Heart left ventricle (tissue), 16 donors: ENCODE data around the gene SPSB3. TPM values are rescaled to one million over a fixed set of nuclear protein-coding genes. Genes with fewer than 3 reads are reported as not detected.
A peak's percentile ranks its signal among the peaks of the same experiment; 100 is the strongest.

ENCODE experiments used
- ATAC-seq, 4 donors: fragments of 200-7000 bp; cut with Tn5 transposase; one replicate each; pipeline ENCODE4 v1.9.1; 2020 to 2022; ENCODE audit warnings: moderate library complexity in 4 of 4, mild to moderate bottlenecking in 3 of 4, moderate number of reproducible peaks in 1 of 4
- DNase-seq, 5 donors: peaks; one replicate each; pipeline ENCODE4 v3.0.0-alpha.2; 2020
- H3K27ac ChIP-seq, 12 donors: fragments of 200-600 bp; sonication (generic) in 4 of 12; one replicate each; pipeline versions ENCODE4 v1.5.0 to v1.8.0; 2016 to 2022; ENCODE audit warnings: mild to moderate bottlenecking in 2 of 12
- H3K27me3 ChIP-seq, 9 donors: fragments of 200-600 bp; sonication (generic) in 2 of 9; one replicate each; pipeline versions ENCODE4 v1.5.1 to v1.8.0; 2016 to 2022; ENCODE audit warnings: mild to moderate bottlenecking in 3 of 9
- H3K36me3 ChIP-seq, 9 donors: fragments of 200-600 bp; sonication (generic) in 2 of 9; one replicate each; pipeline versions ENCODE4 v1.5.0 to v1.8.0; 2018 to 2022; ENCODE audit warnings: mild to moderate bottlenecking in 2 of 9
- H3K4me1 ChIP-seq, 12 donors: fragments of 200-600 bp; sonication (generic) in 4 of 12; one replicate each; pipeline versions ENCODE4 v1.5.0 to v1.8.0; 2016 to 2022; ENCODE audit warnings: mild to moderate bottlenecking in 3 of 12
- H3K4me3 ChIP-seq, 12 donors: fragments of 200-600 bp; sonication (generic) in 4 of 12; one replicate each; pipeline versions ENCODE4 v1.5.0 to v1.8.0; 2017 to 2022; ENCODE audit warnings: mild to moderate bottlenecking in 9 of 12, moderate library complexity in 4 of 12
- H3K9me3 ChIP-seq, 12 donors: fragments of 200-600 bp; sonication (generic) in 4 of 12; one replicate each; pipeline versions ENCODE4 v1.5.0 to v1.8.0; 2016 to 2022; ENCODE audit warnings: mild to moderate bottlenecking in 1 of 12
- POLR2A ChIP-seq, 2 donors: fragments of 450-650 bp; IDR thresholded peaks; one replicate each; pipeline ENCODE4 v1.6.1; 2017; ENCODE audit warnings: antibody characterized with exemption in 2 of 2, mild to moderate bottlenecking in 2 of 2, moderate library complexity in 2 of 2
- WGBS, 4 donors: extraction: QIAGEN DNeasy Blood & Tissue Kit in 2 of 4; methylation state at CpG; one replicate each; pipeline versions ENCODE4 v1.1.5 to v1.1.7; 2013 to 2018; 5-methylcytosine and 5-hydroxymethylcytosine counted together
- intact Hi-C, 10 donors: fragments of 100-400 bp; cut with DNase I; formaldehyde crosslinking; loops; one replicate each; pipeline versions ENCODE4 v1.11.1 to v1.14.2; 2022
- polyA plus RNA-seq, 2 donors: library from polyadenylated mRNA; stranded (reverse); fragments of 200-250 nt; gene quantifications; one replicate each; pipeline ENCODE4 v1.2.3, GENCODE V29; 2013
- total RNA-seq, 9 donors: library from RNA; depleted of rRNA in 2 of 9; stranded (reverse); fragments of >200 nt in 2 of 9; fragmentation: NEBNext Ultra II Directional in 3 of 9; extraction: Animal tissue kit (Norgen Biotek cat#: 25700) in 3 of 9; gene quantifications; one replicate each; pipeline versions ENCODE4 v1.1.0 to v1.2.4, GENCODE V29; 2016 to 2023
- TF ChIP-seq, protein P1 (sequence below), 12 donors: fragments of 200-600 bp; sonication (generic) in 4 of 12; IDR thresholded peaks; one replicate each; pipeline versions ENCODE4 v1.5.0 to v1.8.0; 2018 to 2022; ENCODE audit warnings: antibody characterized with exemption in 12 of 12, mild to moderate bottlenecking in 5 of 12
- donor health status: ischemic (EF 13 %, LVEDD 7.1; RV severe dilation, severe dysfunction).
- donor health status: healthy with polysubstance abuse.
- donor health status: DM: no; HTN: yes; CAD: no.
- donor health status: DM: no; HTN: no; CAD: no.
- donor health status: ischemic (EF 25% LVEDD 6.9; RV normal size, moderate dysfunction).
- donor health status: ischemic (EF 25% LVEDD 5.7; RV mildly dilated, moderate dysfunction).
- donor health status: healthy.
- donor health status: DM: yes; HTN: yes; CAD: no.
- donor health status: ischemic (EF 35%, LVEDD 5.7; RV mildly dilated, moderate dysfunction).
- donor health status: nonischemic (EF 11% LVEDD 7.7; RV severe dilation, severe dysfunction).
- donor health status: DM: yes; HTN: yes; CAD: no.
- donor health status: PGD.
- donor health status: ischemic (EF 29% LVEDD 5.4; RV normal size, mild dysfunction).
- donor health status: nonischemic (EF 23%, LVEDD 6.1; RV moderate dilation, normal function).

SPSB3 gene
- total and polyA plus RNA-seq, 11 donors: 25.8 to 100 (median 32.4) TPM

DNA sequence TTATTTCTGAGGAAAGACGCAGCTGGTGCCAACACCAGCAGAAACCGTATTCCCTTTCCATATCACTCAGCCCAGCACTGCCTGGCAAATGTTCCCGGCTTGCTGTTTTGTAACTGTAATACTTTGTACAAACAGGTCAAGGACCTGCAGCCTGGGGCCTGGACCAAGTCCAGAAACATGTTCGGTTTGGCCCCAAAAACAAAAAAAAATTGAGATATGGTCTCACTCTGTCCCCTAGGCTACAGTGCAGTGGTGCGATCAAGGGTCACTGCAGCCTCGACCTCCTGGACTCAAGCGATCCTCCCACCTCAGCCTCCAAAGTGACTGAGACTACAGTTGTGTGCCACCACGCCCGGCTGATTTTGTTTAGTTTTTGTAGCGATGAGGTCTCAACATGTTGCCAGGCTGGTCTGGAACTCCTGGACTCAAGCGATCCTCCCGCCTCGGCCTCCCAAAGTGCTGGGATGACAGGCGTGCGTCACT lies 43.1 kb upstream of the SPSB3 start:
- Histone ChIP-seq H3K27ac (peak overlapping the region in 8 of 12 donors; percentile 56 to 97 (median 89)), H3K27me3 (no peaks in the 10 kb centered on the region), H3K36me3 (peaks cover 0 to 41% (median 28%) of the 10 kb centered on the region in 9 donors), H3K4me3 (peak overlapping the region; percentile 34 to 99 (median 78)), H3K9me3 (no peaks in the 10 kb centered on the region), H3K4me1 (peaks cover 9 to 56% (median 45%) of the 10 kb centered on the region in 12 donors)
- no peak for ATAC-seq
- no peak for DNase-seq
- 64 to 72% (median 68%) methylated on average over 15 of the region's 15 CpGs for WGBS, 4 donors
- intact Hi-C loops: no loop called here
- TF ChIP-seq, protein P1, sequence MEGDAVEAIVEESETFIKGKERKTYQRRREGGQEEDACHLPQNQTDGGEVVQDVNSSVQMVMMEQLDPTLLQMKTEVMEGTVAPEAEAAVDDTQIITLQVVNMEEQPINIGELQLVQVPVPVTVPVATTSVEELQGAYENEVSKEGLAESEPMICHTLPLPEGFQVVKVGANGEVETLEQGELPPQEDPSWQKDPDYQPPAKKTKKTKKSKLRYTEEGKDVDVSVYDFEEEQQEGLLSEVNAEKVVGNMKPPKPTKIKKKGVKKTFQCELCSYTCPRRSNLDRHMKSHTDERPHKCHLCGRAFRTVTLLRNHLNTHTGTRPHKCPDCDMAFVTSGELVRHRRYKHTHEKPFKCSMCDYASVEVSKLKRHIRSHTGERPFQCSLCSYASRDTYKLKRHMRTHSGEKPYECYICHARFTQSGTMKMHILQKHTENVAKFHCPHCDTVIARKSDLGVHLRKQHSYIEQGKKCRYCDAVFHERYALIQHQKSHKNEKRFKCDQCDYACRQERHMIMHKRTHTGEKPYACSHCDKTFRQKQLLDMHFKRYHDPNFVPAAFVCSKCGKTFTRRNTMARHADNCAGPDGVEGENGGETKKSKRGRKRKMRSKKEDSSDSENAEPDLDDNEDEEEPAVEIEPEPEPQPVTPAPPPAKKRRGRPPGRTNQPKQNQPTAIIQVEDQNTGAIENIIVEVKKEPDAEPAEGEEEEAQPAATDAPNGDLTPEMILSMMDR (IDR thresholded peaks at IDR 0.05): no peak
- TF ChIP-seq POLR2A (IDR thresholded peaks at IDR 0.05): no peak

DNA sequence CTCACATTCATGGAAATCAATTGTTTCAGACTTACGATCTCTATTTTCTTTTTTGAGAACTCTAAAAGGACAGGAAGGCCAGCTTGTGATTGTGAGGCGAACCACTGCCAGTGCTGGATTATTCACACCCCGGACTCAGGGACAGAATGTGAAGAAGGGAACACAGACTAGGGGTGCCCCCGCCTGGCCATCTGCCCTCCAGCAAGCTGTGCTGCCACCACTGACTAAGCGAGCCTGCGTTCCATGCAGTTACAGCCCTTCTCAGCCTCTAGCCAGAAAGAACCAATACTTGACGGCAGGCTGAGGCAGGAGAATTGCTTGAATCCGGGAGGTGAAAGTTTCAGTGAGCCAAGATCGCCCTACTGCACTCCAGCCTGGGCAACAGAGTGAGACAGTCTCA lies 41.5 kb upstream of the SPSB3 start:
- no peak overlapping the region for H3K4me3 ChIP-seq
- peaks cover 9 to 42% (median 36%) of the 10 kb centered on the region in 12 donors for H3K4me1 ChIP-seq
- intact Hi-C loops: no loop called here
- TF ChIP-seq, protein P1 (IDR thresholded peaks at IDR 0.05): peak in 2 of 12 donors; percentile 12 to 14
- TF ChIP-seq POLR2A (IDR thresholded peaks at IDR 0.05): no peak
- no peaks in the 10 kb centered on the region for H3K9me3 ChIP-seq
- WGBS, 4 donors: 55 to 59% (median 58%) methylated on average over 9 of the region's 9 CpGs
- ATAC-seq (peak in 2 of 4 donors; percentile 16 to 45), DNase-seq (peak in 1 of 5 donors; percentile 50)
- H3K36me3 ChIP-seq: peaks cover 0 to 41% (median 38%) of the 10 kb centered on the region in 9 donors
- no peak overlapping the region for H3K27ac ChIP-seq
- no peaks in the 10 kb centered on the region for H3K27me3 ChIP-seq

DNA sequence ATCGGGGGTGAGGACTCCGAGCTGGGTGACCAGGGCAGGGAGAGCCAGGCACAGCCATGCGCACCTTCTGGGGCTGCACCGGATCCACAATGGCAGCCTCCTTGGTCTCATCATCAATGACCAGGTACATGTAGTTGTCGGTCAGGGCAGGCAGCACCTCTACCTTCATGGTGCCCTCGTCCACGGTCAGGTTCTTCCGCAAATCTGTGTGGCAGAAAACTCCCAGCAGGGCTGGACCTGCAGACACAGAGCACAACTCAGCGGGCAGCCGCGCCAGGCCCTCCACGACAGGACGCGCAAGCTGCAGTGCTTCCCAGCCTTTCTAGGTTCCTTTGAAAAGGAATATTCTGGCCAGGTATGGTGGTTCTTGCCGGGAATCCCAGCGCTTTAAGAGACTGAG lies 40.4 kb upstream of the SPSB3 start:
- intact Hi-C loops: no loop called here
- peaks cover 0 to 51% (median 47%) of the 10 kb centered on the region in 9 donors for H3K36me3 ChIP-seq
- H3K27ac ChIP-seq: no peak overlapping the region
- ATAC-seq (no peak), DNase-seq (no peak)
- TF ChIP-seq, protein P1 (IDR thresholded peaks at IDR 0.05): no peak
- no peak for TF ChIP-seq POLR2A (IDR thresholded peaks at IDR 0.05)
- peaks cover 5 to 32% (median 26%) of the 10 kb centered on the region in 12 donors for H3K4me1 ChIP-seq
- no peaks in the 10 kb centered on the region for H3K9me3 ChIP-seq
- no peaks in the 10 kb centered on the region for H3K27me3 ChIP-seq
- H3K4me3 ChIP-seq: no peak overlapping the region
- 94 to 97% (median 95%) methylated on average over 9 to 16 of the region's 16 CpGs for WGBS, 4 donors

DNA sequence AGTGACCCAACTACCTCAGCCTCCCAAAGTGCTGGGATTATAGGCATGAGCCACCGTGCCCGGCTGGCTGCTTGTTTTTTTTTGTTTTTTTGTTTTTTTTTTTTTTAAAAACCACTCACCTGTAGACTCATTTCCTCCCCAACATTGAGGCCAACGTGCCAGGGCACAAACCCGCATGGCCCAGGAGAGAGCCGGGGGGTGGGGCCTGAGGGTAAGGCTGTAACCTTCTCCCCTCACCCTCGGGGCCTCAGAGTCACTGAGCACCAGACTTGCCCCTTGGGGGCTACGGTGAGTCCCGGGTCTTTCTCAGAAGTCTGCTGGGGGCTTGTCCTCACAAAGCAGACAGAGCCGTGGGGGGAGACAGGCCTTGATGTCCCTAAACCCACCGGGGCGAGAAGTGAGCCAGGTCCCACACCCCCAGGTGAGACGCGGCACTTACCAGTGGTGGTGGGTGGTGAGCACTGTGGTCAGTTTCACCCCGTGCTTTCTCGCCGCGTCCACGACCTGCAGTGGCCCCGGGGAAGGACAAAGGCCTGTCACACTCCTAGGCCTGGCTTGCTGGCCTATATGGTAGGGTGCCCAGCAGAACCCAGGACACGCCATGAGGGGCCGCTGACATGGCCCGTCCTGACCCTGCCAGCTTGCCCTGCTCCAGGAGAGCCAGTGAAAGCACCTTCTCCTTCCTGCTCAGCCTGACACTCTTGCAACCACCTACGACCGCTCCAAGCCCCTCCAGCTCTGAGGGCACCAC lies 39.7 kb upstream of the SPSB3 start:
- Histone ChIP-seq H3K36me3 (peaks cover 0 to 59% (median 52%) of the 10 kb centered on the region in 9 donors), H3K27ac (no peak overlapping the region), H3K4me1 (peaks cover 5 to 27% (median 22%) of the 10 kb centered on the region in 12 donors), H3K9me3 (no peaks in the 10 kb centered on the region), H3K27me3 (no peaks in the 10 kb centered on the region), H3K4me3 (no peak overlapping the region)
- no peak for TF ChIP-seq POLR2A (IDR thresholded peaks at IDR 0.05)
- TF ChIP-seq, protein P1 (IDR thresholded peaks at IDR 0.05): no peak
- intact Hi-C loops: no loop called here
- WGBS, 4 donors: 92 to 96% (median 94%) methylated on average over 22 to 24 of the region's 24 CpGs
- no peak for ATAC-seq
- DNase-seq: no peak
